ENCODE data around the gene ANTXRL. TPM values are rescaled to one million over a fixed set of nuclear protein-coding genes. Genes with fewer than 3 reads are reported as not detected.

ANTXRL gene
- total RNA-seq, 1 donor from 2014 or later, result not detected

- H3K4me3 ChIP-seq, result no peak overlapping the region
- intact Hi-C loops (cut with DNase I), result no loop called here
- no peak for DNase-seq
- TF ChIP-seq CTCF (IDR thresholded peaks at IDR 0.05), result no peak
- H3K36me3 ChIP-seq, result no peaks in the 10 kb centered on the region
- no peak for ATAC-seq
- no peaks in the 10 kb centered on the region for H3K4me1 ChIP-seq
- no peaks in the 10 kb centered on the region for H3K27me3 ChIP-seq (ENCODE audit: low read depth)
- no peak overlapping the region for H3K27ac ChIP-seq
- H3K9me3 ChIP-seq, result no peaks in the 10 kb centered on the region
These were observed 35.0 kb downstream of the ANTXRL start for GRCh38 chr10:46321770-46322169.

GRCh38 chr10:46323176-46323575 lies 36.4 kb downstream of the ANTXRL start:
- H3K27me3 ChIP-seq (ENCODE audit: low read depth), result no peaks in the 10 kb centered on the region
- H3K27ac ChIP-seq, result no peak overlapping the region
- H3K4me1 ChIP-seq, result no peaks in the 10 kb centered on the region
- H3K9me3 ChIP-seq, result no peaks in the 10 kb centered on the region
- no peak for TF ChIP-seq CTCF (IDR thresholded peaks at IDR 0.05)
- DNase-seq (no peak), ATAC-seq (no peak)
- H3K4me3 ChIP-seq, result no peak overlapping the region
- no peaks in the 10 kb centered on the region for H3K36me3 ChIP-seq
- intact Hi-C loops (cut with DNase I), result no loop called here

- intact Hi-C loops (cut with DNase I), result no loop called here
- H3K36me3 ChIP-seq, result no peaks in the 10 kb centered on the region
- H3K9me3 ChIP-seq, result no peaks in the 10 kb centered on the region
- TF ChIP-seq CTCF (IDR thresholded peaks at IDR 0.05), result no peak
- no peak overlapping the region for H3K4me3 ChIP-seq
- H3K27me3 ChIP-seq (ENCODE audit: low read depth), result no peaks in the 10 kb centered on the region
- no peak for ATAC-seq
- DNase-seq, result no peak
- H3K4me1 ChIP-seq, result no peaks in the 10 kb centered on the region
- no peak overlapping the region for H3K27ac ChIP-seq
These were observed 38.2 kb downstream of the ANTXRL start for GRCh38 chr10:46325021-46325420.

GRCh38 chr10:46326066-46326465 lies 39.3 kb downstream of the ANTXRL start:
- H3K27me3 ChIP-seq (ENCODE audit: low read depth), result no peaks in the 10 kb centered on the region
- ATAC-seq, result no peak

GRCh38 chr10:46326971-46327370 lies 40.2 kb downstream of the ANTXRL start:
- Histone ChIP-seq H3K36me3 (no peaks in the 10 kb centered on the region), H3K27me3 (ENCODE audit: low read depth) (no peaks in the 10 kb centered on the region), H3K9me3 (no peaks in the 10 kb centered on the region), H3K4me3 (no peak overlapping the region), H3K27ac (no peak overlapping the region), H3K4me1 (no peaks in the 10 kb centered on the region)
- TF ChIP-seq CTCF (IDR thresholded peaks at IDR 0.05), result no peak
- ATAC-seq, result no peak
- intact Hi-C loops (cut with DNase I), result no loop called here
- DNase-seq, result no peak

More at GRCh38 chr10:46326066-46326465, 39.3 kb downstream of the ANTXRL start:
- intact Hi-C loops (cut with DNase I), result no loop called here
- DNase-seq, result no peak
- no peak overlapping the region for H3K4me3 ChIP-seq
- no peak for TF ChIP-seq CTCF (IDR thresholded peaks at IDR 0.05)
- no peak overlapping the region for H3K27ac ChIP-seq
- H3K9me3 ChIP-seq, result no peaks in the 10 kb centered on the region
- H3K4me1 ChIP-seq, result no peaks in the 10 kb centered on the region
- H3K36me3 ChIP-seq, result no peaks in the 10 kb centered on the region

GRCh38 chr10:46327685-46328084 lies 40.9 kb downstream of the ANTXRL start:
- Histone ChIP-seq H3K36me3 (no peaks in the 10 kb centered on the region), H3K4me3 (no peak overlapping the region), H3K27me3 (ENCODE audit: low read depth) (no peaks in the 10 kb centered on the region), H3K4me1 (no peaks in the 10 kb centered on the region), H3K9me3 (no peaks in the 10 kb centered on the region), H3K27ac (no peak overlapping the region)
- TF ChIP-seq CTCF (IDR thresholded peaks at IDR 0.05), result no peak
- DNase-seq (no peak), ATAC-seq (no peak)
- intact Hi-C loops (cut with DNase I), result no loop called here
